AG09309 (cell line): ENCODE results near the gene AMZ1.

Experiments
- DNase-seq: peaks from one replicate; pipeline ENCODE4 v3.0.0-alpha.2; 2010; ENCODE audit warnings: low read depth
- H3K4me3 ChIP-seq: 2 replicates; pipeline ENCODE4 v1.5.1; 2011; ENCODE audit warnings: mild to moderate bottlenecking, low read depth, low read length, moderate library complexity; ENCODE audit not compliant: control insufficient read depth
- TF ChIP-seq, protein P1 (sequence below): IDR thresholded peaks from 2 replicates; pipeline ENCODE4 v1.5.1; 2011; ENCODE audit warnings: mild to moderate bottlenecking, low read depth, low read length, inconsistent platforms; ENCODE audit not compliant: insufficient read depth, control insufficient read depth; ENCODE audit errors: missing control alignments

AMZ1 gene

DNA sequence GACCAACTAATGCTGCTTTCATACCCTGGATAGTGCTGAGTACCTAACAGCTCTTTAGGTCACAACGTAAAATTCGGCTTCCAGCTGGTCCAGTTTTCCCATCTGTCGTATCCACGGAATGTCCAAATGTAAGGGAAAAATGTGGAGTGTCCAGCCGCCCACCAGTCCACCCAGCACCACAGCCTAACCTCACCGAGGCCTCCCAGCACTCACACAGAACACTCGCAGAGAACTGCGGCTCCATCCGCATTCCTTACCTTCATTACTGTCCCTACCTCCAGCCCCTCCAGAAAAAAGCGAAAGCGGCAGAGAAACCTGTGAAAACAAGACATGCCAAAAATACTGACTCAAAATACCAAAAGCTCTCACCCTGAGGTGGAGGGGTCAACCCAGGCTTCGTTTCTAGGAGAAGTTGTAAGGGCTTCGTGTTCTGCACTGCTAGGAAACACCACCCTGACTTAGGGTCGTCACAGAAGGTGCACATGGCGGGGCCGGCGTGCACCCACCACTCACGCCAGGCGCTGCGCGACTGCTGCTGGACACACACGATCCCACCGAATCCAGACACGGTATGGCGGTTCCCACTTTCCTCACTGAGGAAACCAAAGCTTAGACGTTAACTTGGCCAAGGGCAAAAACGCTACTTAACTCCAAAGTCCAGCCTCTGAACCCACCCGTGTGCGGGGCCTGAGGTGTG, 73.9 kb downstream of the AMZ1 start:
- no peak for DNase-seq
- TF ChIP-seq, protein P1, sequence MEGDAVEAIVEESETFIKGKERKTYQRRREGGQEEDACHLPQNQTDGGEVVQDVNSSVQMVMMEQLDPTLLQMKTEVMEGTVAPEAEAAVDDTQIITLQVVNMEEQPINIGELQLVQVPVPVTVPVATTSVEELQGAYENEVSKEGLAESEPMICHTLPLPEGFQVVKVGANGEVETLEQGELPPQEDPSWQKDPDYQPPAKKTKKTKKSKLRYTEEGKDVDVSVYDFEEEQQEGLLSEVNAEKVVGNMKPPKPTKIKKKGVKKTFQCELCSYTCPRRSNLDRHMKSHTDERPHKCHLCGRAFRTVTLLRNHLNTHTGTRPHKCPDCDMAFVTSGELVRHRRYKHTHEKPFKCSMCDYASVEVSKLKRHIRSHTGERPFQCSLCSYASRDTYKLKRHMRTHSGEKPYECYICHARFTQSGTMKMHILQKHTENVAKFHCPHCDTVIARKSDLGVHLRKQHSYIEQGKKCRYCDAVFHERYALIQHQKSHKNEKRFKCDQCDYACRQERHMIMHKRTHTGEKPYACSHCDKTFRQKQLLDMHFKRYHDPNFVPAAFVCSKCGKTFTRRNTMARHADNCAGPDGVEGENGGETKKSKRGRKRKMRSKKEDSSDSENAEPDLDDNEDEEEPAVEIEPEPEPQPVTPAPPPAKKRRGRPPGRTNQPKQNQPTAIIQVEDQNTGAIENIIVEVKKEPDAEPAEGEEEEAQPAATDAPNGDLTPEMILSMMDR, result no peak
- no peak overlapping the region for H3K4me3 ChIP-seq

DNA sequence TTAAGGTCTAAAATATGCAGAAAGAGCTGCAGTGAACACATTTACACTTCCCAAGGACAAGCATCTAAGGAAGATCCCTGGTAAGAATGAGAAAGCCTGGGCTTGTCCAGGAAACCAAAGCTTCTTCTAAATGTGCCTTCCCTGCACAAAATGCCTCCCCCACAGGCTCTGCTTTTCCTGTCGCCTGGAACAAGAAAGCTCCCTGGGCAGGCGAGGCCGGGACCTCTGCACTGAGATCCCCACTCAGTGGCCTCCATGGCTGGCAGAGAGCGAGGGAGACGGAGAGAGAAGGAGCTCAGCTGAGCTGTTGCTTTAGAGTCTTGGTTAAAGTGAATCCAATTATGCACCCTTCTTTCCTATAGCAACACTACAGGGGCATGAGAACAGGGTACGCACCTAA, 75.6 kb downstream of the AMZ1 start:
- TF ChIP-seq, protein P1, result no peak
- no peak overlapping the region for H3K4me3 ChIP-seq

DNA sequence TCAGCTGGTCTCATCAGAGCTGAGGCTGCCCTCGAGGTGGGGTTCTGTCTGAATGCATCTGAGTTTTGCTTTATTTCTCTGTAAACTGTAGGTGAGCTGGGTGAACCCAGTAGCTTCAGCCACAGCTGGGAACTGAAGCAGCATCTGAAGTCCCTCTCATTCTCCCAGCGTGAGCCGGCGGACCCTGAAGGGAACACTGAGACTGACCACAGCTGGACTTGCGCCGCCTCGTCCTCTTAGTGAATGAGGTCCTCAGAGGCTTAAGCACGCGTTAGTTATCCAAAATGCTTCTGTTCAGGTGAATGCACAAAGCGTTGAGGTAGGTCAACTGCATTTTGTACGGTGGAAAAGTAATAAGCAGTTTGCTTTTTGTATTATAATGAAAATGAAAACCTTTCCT, 76.6 kb downstream of the AMZ1 start:
- TF ChIP-seq, protein P1, result no peak
- H3K4me3 ChIP-seq, result no peak overlapping the region
- DNase-seq, result no peak

More for the DNA sequence above, 75.6 kb downstream of the AMZ1 start:
- no peak for DNase-seq
